Testis (tissue), 2 donors: ENCODE results near the gene SMPDL3A.

Experiments used
- POLR2A ChIP-seq: fragments of 450-650 bp; IDR thresholded peaks from one replicate; pipeline ENCODE4 v1.6.1; 2017; ENCODE audit warnings: antibody characterized with exemption, mild to moderate bottlenecking, moderate library complexity
- TF ChIP-seq, protein P1 (sequence below), 3 experiments: fragments of 450-650 bp in 2 of 3; fragments of 200-600 bp in 1 of 3; sonication (generic) in 1 of 3; IDR thresholded peaks; one replicate each; pipeline ENCODE4 v1.5.1; 2016 to 2019; ENCODE audit warnings: antibody characterized with exemption in 3 of 3, mild to moderate bottlenecking in 2 of 3, moderate library complexity in 1 of 3

DNA sequence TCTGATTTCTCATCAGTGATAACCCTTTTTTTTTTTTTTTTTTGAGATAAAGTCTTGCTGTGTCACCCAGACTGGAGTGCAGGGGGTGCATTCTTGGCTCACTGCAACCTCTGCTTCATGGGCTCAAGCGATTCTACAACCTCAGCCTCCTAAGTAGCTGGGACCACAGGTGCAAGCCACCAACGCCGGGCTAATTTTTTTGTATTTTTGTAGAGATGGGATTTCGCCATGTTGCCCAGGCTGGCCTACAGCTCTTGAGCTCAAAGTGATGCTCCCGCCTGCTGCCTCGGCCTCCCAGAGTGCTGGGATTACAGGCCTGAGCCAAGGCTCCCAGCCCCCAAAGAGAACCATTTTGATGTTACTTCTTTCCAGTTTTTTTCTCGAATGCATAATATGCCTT, 7.3 kb upstream of the SMPDL3A start:
- TF ChIP-seq, protein P1, sequence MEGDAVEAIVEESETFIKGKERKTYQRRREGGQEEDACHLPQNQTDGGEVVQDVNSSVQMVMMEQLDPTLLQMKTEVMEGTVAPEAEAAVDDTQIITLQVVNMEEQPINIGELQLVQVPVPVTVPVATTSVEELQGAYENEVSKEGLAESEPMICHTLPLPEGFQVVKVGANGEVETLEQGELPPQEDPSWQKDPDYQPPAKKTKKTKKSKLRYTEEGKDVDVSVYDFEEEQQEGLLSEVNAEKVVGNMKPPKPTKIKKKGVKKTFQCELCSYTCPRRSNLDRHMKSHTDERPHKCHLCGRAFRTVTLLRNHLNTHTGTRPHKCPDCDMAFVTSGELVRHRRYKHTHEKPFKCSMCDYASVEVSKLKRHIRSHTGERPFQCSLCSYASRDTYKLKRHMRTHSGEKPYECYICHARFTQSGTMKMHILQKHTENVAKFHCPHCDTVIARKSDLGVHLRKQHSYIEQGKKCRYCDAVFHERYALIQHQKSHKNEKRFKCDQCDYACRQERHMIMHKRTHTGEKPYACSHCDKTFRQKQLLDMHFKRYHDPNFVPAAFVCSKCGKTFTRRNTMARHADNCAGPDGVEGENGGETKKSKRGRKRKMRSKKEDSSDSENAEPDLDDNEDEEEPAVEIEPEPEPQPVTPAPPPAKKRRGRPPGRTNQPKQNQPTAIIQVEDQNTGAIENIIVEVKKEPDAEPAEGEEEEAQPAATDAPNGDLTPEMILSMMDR (IDR thresholded peaks at IDR 0.05), result no peak
- no peak for TF ChIP-seq POLR2A
